Chondrocyte (in vitro differentiated cells): ENCODE measurements around the gene CEBPB. TPM values are rescaled to one million over a fixed set of nuclear protein-coding genes. Genes with fewer than 3 reads are reported as not detected.

Experiments used
- DNase-seq: peaks from one replicate; pipeline ENCODE4 v3.0.0; 2021; ENCODE audit warnings: mixed read lengths, low spot score
- H3K27ac Mint-ChIP-seq: one replicate; pipeline ENCODE4 v1.8.0; 2021; ENCODE audit warnings: mild to moderate bottlenecking, moderate library complexity, mixed read lengths; ENCODE audit not compliant: unreplicated experiment
- H3K27me3 Mint-ChIP-seq: 2 replicates; pipeline ENCODE4 v1.8.0; 2021; ENCODE audit warnings: low read depth, mixed read lengths
- H3K36me3 Mint-ChIP-seq: 2 replicates; pipeline ENCODE4 v1.8.0; 2021; ENCODE audit warnings: low read depth, mixed read lengths
- H3K4me1 Mint-ChIP-seq: 2 replicates; pipeline ENCODE4 v1.8.0; 2021; ENCODE audit warnings: low read depth, mild to moderate bottlenecking, mixed read lengths
- H3K4me3 Mint-ChIP-seq: one replicate; pipeline ENCODE4 v1.8.0; 2021; ENCODE audit warnings: mild to moderate bottlenecking, moderate library complexity, mixed read lengths; ENCODE audit not compliant: unreplicated experiment
- H3K9me3 Mint-ChIP-seq: 2 replicates; pipeline ENCODE4 v1.8.0; 2021; ENCODE audit warnings: low read depth, mixed read lengths
- CTCF ChIP-seq: fragments of 200-600 bp; sonication (generic); IDR thresholded peaks from 2 replicates; pipeline ENCODE4 v1.5.0; 2021; ENCODE audit warnings: antibody characterized with exemption, mild to moderate bottlenecking, moderate library complexity
- total RNA-seq: library from RNA; stranded (reverse); gene quantifications from 3 replicates; pipeline ENCODE4 v1.2.1, GENCODE V29; 2021

Gene CEBPB
- total RNA-seq, 1 donor from 2014 or later, result 81.4 TPM

DNA sequence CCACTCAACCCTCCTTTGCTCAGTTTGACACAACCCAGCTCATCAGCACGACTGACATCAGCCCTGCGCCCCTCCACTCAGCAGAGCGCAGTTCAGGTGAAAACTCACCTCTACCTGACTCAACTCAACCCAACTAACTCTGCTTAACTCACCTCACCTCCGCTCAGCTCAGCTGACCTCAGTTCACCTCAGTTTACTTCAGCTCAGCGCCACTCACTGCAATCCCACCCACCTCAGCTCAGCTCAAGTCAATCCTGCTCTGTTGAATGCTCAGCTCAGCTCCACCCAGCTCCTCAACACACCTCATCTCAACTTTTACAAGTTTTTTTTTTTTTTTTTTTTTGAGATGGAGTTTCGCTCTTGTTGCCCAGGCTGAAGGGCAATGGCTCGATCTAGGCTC, 39.6 kb downstream of the CEBPB start:
- no peak overlapping the region for H3K27ac Mint-ChIP-seq
- no peak for TF ChIP-seq CTCF
- DNase-seq, result no peak
- H3K9me3 Mint-ChIP-seq, result no peaks in the 10 kb centered on the region
- H3K27me3 Mint-ChIP-seq, result no peaks in the 10 kb centered on the region
- peaks cover 11% of the 10 kb centered on the region for H3K4me1 Mint-ChIP-seq
- H3K4me3 Mint-ChIP-seq, result no peak overlapping the region
- no peaks in the 10 kb centered on the region for H3K36me3 Mint-ChIP-seq

DNA sequence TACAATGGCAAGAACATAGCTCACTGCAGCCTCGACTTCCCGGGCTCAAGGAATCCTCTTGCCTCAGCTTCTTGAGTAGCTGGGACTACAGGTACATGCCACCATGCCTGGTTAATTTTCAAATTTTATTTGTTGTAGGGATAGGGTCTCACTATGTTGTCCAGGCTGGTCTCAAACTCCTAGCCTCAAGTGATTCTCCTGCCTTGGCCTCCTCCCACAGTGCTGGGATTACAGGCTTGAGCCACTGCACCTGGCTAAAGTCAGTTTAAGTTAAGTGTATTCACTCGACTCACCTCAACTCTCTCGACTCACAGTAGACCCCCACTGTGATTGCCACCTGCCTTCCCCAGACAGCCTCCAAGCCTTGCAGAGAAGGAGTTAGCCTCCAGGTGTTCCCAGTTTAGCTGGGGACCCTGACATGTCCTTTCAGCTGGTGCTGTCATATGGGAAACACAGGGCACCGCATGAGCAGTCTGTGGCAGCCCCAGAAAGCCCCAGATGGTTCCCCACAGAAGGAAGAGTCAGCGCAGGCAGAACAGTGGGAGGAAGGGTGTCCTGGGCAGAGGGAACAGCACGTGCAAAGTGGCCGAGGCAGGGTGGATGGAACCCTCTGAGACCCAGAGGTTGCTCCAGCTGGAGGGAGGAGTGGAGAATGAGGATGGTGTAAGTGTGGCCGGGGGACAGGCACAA, 40.4 kb downstream of the CEBPB start:
- Mint-ChIP-seq H3K4me1 (peaks cover 12% of the 10 kb centered on the region), H3K4me3 (no peak overlapping the region), H3K27ac (no peak overlapping the region), H3K36me3 (no peaks in the 10 kb centered on the region), H3K9me3 (no peaks in the 10 kb centered on the region), H3K27me3 (no peaks in the 10 kb centered on the region)
- no peak for DNase-seq
- no peak for TF ChIP-seq CTCF

DNA sequence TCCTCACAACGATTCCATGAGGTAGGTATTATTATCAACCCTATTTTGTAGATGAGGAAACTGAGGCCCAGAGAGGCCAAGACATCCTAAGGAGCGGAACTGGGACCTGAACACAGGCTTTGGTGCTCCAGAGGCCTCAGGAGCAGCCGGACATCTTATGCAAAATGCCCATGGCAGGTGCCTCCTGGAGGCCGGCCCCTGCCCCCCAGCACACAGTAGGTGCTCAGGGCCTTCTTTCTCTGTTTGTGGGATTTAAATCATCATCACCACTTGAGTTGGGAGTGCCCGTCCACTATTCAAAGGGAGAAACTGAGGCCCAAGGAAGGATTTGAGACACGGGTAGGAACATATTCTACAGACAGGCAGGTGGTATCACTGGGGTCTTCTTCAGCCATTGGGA, 41.2 kb downstream of the CEBPB start:
- no peaks in the 10 kb centered on the region for H3K27me3 Mint-ChIP-seq
- H3K36me3 Mint-ChIP-seq, result no peaks in the 10 kb centered on the region
- DNase-seq, result no peak
- peaks cover 6% of the 10 kb centered on the region for H3K4me1 Mint-ChIP-seq
- no peak for TF ChIP-seq CTCF
- H3K27ac Mint-ChIP-seq, result no peak overlapping the region
- no peak overlapping the region for H3K4me3 Mint-ChIP-seq
- H3K9me3 Mint-ChIP-seq, result no peaks in the 10 kb centered on the region

GRCh38 chr20:50232651-50233324, 42.2 kb downstream of the CEBPB start:
- Mint-ChIP-seq H3K27ac (no peak overlapping the region), H3K4me1 (peaks cover 3% of the 10 kb centered on the region), H3K9me3 (no peaks in the 10 kb centered on the region), H3K4me3 (no peak overlapping the region), H3K36me3 (no peaks in the 10 kb centered on the region), H3K27me3 (no peaks in the 10 kb centered on the region)
- no peak for DNase-seq
- no peak for TF ChIP-seq CTCF

DNA sequence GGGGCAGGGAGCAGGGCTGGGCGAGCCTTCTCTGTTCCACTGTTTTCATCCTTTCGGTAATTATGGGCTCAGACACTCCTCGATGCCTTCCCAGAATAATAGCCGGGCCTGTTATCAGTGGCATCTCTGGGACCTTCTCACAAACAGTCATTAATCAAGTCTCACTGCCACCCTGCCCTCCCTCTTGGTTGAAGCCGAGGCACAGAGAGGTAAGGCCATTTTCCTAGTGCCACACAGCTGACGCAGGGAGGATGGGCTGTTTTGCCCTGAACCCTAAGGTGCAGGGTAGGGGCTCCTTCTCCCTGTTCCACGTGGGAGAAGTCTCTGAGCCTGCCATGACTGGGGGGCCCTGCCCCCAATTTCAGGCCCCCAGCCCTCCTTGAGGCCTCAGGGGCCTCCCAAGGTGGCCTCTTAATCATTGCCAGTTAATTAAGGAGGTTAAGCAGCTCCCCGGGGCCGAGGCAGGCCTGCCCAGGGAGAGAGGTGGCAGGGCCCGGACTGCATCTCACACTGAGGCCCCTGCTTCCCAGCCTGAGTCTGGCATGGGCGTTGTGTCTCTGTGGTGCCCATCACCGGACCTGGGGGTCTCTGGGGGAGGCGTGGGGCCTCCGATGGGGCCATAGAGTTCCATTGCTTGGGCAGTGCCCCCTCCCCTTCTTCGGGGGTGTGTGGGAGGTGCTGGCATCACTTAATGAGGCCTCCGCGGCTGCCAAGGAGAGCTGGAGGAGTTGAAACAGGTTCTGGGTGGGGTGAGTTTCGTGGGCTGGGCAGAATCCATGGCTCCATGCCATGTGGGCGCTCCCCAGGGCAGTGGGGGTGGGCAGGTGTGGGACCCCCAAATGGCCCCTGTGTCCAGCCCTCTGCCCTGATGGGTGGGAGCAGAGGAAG, 42.9 kb downstream of the CEBPB start:
- Mint-ChIP-seq H3K27me3 (no peaks in the 10 kb centered on the region), H3K27ac (no peak overlapping the region), H3K36me3 (no peaks in the 10 kb centered on the region), H3K4me3 (no peak overlapping the region), H3K4me1 (peaks cover 3% of the 10 kb centered on the region), H3K9me3 (no peaks in the 10 kb centered on the region)
- no peak for TF ChIP-seq CTCF
- DNase-seq, result no peak
